Uterus (tissue), 2 donors: ENCODE results near the gene CCDC85A.
"Not testable (repeated sequence)": the region's sequence is repeated elsewhere in the genome, so short reads cannot be mapped to it uniquely, and the experiment has no call there.

Experiments used
- CTCF ChIP-seq, 4 experiments: fragments of 200-600 bp in 2 of 4; fragments of 450-650 bp in 2 of 4; sonication (generic) in 2 of 4; IDR thresholded peaks; one replicate each; pipeline ENCODE4 v1.5.1; 2016 to 2019; ENCODE audit warnings: antibody characterized with exemption in 4 of 4, mild to moderate bottlenecking in 2 of 4, moderate library complexity in 1 of 4
- POLR2A ChIP-seq, 2 donors: fragments of 450-650 bp; IDR thresholded peaks; one replicate each; pipeline ENCODE4 v1.6.1; 2016; ENCODE audit warnings: antibody characterized with exemption in 2 of 2, mild to moderate bottlenecking in 1 of 2, moderate library complexity in 1 of 2

- not testable (repeated sequence) for TF ChIP-seq CTCF, POLR2A (IDR thresholded peaks at IDR 0.05)
These were observed 41.2 kb upstream of the CCDC85A start for GRCh38 chr2:56142497-56143061.
